IMR-90 (cell line): Measurements from ENCODE around the gene NOS1AP. TPM values are rescaled to one million over a fixed set of nuclear protein-coding genes. Genes with fewer than 3 reads are reported as not detected.

Experiments used
- ATAC-seq: fragments of 200-7000 bp; cut with Tn5 transposase; 2 replicates; pipeline ENCODE4 v1.9.1; 2020; ENCODE audit warnings: low read depth, mild to moderate bottlenecking, moderate library complexity
- BruUV-seq: library from RNA; stranded (reverse); fragments of 400-500 nt; replicated peaks from 2 replicates; lab custom pipeline; 2021; lab: Mats Ljungman, UMichigan
- CTCF ChIA-PET: fragments of 300-600 bp; formaldehyde crosslinking; extraction: SDS; loops from one replicate; lab custom pipeline; 2021; ENCODE audit warnings: antibody characterized with exemption; lab: Yijun Ruan, JAX
- POLR2A ChIA-PET: fragments of 300-600 bp; sonication (Branson Sonifier 250); formaldehyde crosslinking; loops from one replicate; lab custom pipeline; 2022; ENCODE audit warnings: antibody characterized with exemption; ENCODE audit not compliant: unreplicated experiment; lab: Charles Lee
- DNase-seq: peaks from one replicate; pipeline ENCODE4 v3.0.0; 2013
- H2AFZ ChIP-seq: replicated peaks from 2 replicates; pipeline ENCODE3; 2013; ENCODE audit warnings: low read length, mild to moderate bottlenecking; ENCODE audit not compliant: poor library complexity
- H2AK5ac ChIP-seq: 2 replicates; pipeline ENCODE4 v1.6.1; 2013; ENCODE audit warnings: low read depth, low read length, inconsistent platforms
- H2AK9ac ChIP-seq: replicated peaks from 2 replicates; pipeline ENCODE3; 2013; ENCODE audit warnings: mild to moderate bottlenecking, low read depth, low read length, moderate library complexity; ENCODE audit not compliant: poor library complexity
- H2BK120ac ChIP-seq: 2 replicates; pipeline ENCODE4 v1.6.1; 2013; ENCODE audit warnings: low read depth, low read length, inconsistent platforms
- H2BK15ac ChIP-seq: 3 replicates; pipeline ENCODE4 v1.6.1; 2013; ENCODE audit warnings: low read depth, low read length, inconsistent platforms
- H2BK20ac ChIP-seq: 2 replicates; pipeline ENCODE4 v1.6.1; 2013; ENCODE audit warnings: low read depth, mild to moderate bottlenecking, inconsistent platforms, low read length, moderate library complexity
- H2BK5ac ChIP-seq: 2 replicates; pipeline ENCODE4 v1.6.1; 2013; ENCODE audit warnings: mild to moderate bottlenecking, low read depth, low read length, inconsistent platforms; ENCODE audit not compliant: poor library complexity, severe bottlenecking
- H3K14ac ChIP-seq: replicated peaks from 2 replicates; pipeline ENCODE4 v1.6.1; 2013; ENCODE audit warnings: low read depth, low read length, inconsistent platforms
- H3K18ac ChIP-seq: 2 replicates; pipeline ENCODE4 v1.6.1; 2013; ENCODE audit warnings: low read depth, low read length, control low read depth
- H3K23ac ChIP-seq: 2 replicates; pipeline ENCODE4 v1.6.1; 2013; ENCODE audit warnings: low read depth, low read length, inconsistent platforms
- H3K27ac ChIP-seq: 2 replicates; pipeline ENCODE4 v1.5.1; 2013; ENCODE audit warnings: mild to moderate bottlenecking, control low read depth, low read length; ENCODE audit not compliant: insufficient read depth
- H3K27me3 ChIP-seq: 2 replicates; pipeline ENCODE4 v1.6.1; 2013; ENCODE audit warnings: low read length; ENCODE audit not compliant: control insufficient read depth, insufficient read depth
- H3K36me3 ChIP-seq: 2 replicates; pipeline ENCODE4 v1.6.1; 2013; ENCODE audit warnings: low read length, mixed read lengths; ENCODE audit not compliant: control insufficient read depth, insufficient read depth
- H3K4ac ChIP-seq: 2 replicates; pipeline ENCODE4 v1.6.1; 2013; ENCODE audit warnings: low read depth, low read length, inconsistent platforms
- H3K4me1 ChIP-seq: 2 replicates; pipeline ENCODE4 v1.6.1; 2013; ENCODE audit warnings: low read length, mixed read lengths; ENCODE audit not compliant: control insufficient read depth, insufficient read depth
- H3K4me2 ChIP-seq: 2 replicates; pipeline ENCODE4 v1.6.1; 2013; ENCODE audit warnings: low read depth, mild to moderate bottlenecking, control low read depth, low read length, moderate library complexity
- H3K4me3 ChIP-seq: 2 replicates; pipeline ENCODE4 v1.5.1; 2013; ENCODE audit warnings: low read depth, mild to moderate bottlenecking, control low read depth, low read length, moderate library complexity; ENCODE audit not compliant: insufficient read depth
- H3K56ac ChIP-seq: 2 replicates; pipeline ENCODE4 v1.6.1; 2013; ENCODE audit warnings: low read length, inconsistent platforms; ENCODE audit not compliant: insufficient read depth; ENCODE audit errors: extremely low read depth
- H3K79me1 ChIP-seq, 2 experiments: 2 replicates each; pipeline ENCODE4 v1.6.1; 2013; ENCODE audit warnings: low read length in 2 of 2, inconsistent platforms in 1 of 2, low read depth in 1 of 2
- H3K9ac ChIP-seq: 2 replicates; pipeline ENCODE4 v1.6.1; 2013; ENCODE audit warnings: low read depth, low read length, control low read depth
- H3K9me1 ChIP-seq: 2 replicates; pipeline ENCODE4 v1.6.1; 2013; ENCODE audit warnings: low read length, inconsistent platforms; ENCODE audit not compliant: insufficient read depth
- H3K9me3 ChIP-seq: 2 replicates; pipeline ENCODE4 v1.6.1; 2013; ENCODE audit warnings: low read length; ENCODE audit not compliant: control insufficient read depth, insufficient read depth
- H4K20me1 ChIP-seq: 2 replicates; pipeline ENCODE4 v1.6.1; 2013; ENCODE audit warnings: low read length, inconsistent platforms; ENCODE audit not compliant: insufficient read depth
- H4K5ac ChIP-seq: 2 replicates; pipeline ENCODE4 v1.6.1; 2013; ENCODE audit warnings: mild to moderate bottlenecking, low read depth, low read length, control low read depth
- H4K8ac ChIP-seq, 2 experiments: 2 replicates each; pipeline ENCODE4 v1.6.1; 2013; ENCODE audit warnings: low read depth in 2 of 2, low read length in 2 of 2, control low read depth in 1 of 2, inconsistent platforms in 1 of 2
- H4K91ac ChIP-seq: 2 replicates; pipeline ENCODE4 v1.6.1; 2013; ENCODE audit warnings: low read depth, low read length, inconsistent platforms; ENCODE audit not compliant: insufficient read depth
- BHLHE40 ChIP-seq: fragments of 150-350 bp; IDR thresholded peaks from 2 replicates; pipeline ENCODE4 v1.6.1; 2016; ENCODE audit warnings: mild to moderate bottlenecking, low read depth, low read length
- CEBPB ChIP-seq: IDR thresholded peaks from 2 replicates; pipeline ENCODE4 v1.6.1; 2012; ENCODE audit warnings: low read depth, low read length, improper control_type of control experiment
- CHD1 ChIP-seq: IDR thresholded peaks from 2 replicates; pipeline ENCODE4 v1.6.1; 2012; ENCODE audit warnings: low read depth, low read length, improper control_type of control experiment
- CTCF ChIP-seq: conservative IDR thresholded peaks from 2 replicates; pipeline ENCODE4 v1.5.1; 2012; ENCODE audit warnings: mild to moderate bottlenecking, low read depth, low read length, improper control_type of control experiment
- ELK1 ChIP-seq: fragments of 150-350 bp; IDR thresholded peaks from 2 replicates; pipeline ENCODE4 v1.6.1; 2016; ENCODE audit warnings: low read depth, mild to moderate bottlenecking, low read length, moderate library complexity, borderline replicate concordance
- FOS ChIP-seq: fragments of 150-350 bp; IDR thresholded peaks from 2 replicates; pipeline ENCODE4 v1.6.1; 2016; ENCODE audit warnings: low read depth, low read length
- MAFK ChIP-seq: IDR thresholded peaks from 2 replicates; pipeline ENCODE4 v1.6.1; 2012; ENCODE audit warnings: low read depth, low read length, improper control_type of control experiment
- MAZ ChIP-seq: IDR thresholded peaks from 2 replicates; pipeline ENCODE4 v1.6.1; 2012; ENCODE audit warnings: low read depth, mild to moderate bottlenecking, low read length, improper control_type of control experiment, moderate library complexity, borderline replicate concordance
- MXI1 ChIP-seq: IDR thresholded peaks from 2 replicates; pipeline ENCODE4 v1.6.1; 2012; ENCODE audit warnings: low read depth, mild to moderate bottlenecking, low read length, moderate library complexity, borderline replicate concordance
- NFE2L2 ChIP-seq: fragments of 150-350 bp; IDR thresholded peaks from 2 replicates; pipeline ENCODE4 v1.6.1; 2016; ENCODE audit warnings: low read depth, mild to moderate bottlenecking, low read length
- POLR2A ChIP-seq: IDR thresholded peaks from 2 replicates; pipeline ENCODE4 v1.6.1; 2012; ENCODE audit warnings: mild to moderate bottlenecking, low read depth, low read length
- RAD21 ChIP-seq: IDR thresholded peaks from 2 replicates; pipeline ENCODE4 v1.6.1; 2012; ENCODE audit warnings: low read length, improper control_type of control experiment
- RCOR1 ChIP-seq: IDR thresholded peaks from 2 replicates; pipeline ENCODE4 v1.6.1; 2012; ENCODE audit warnings: mild to moderate bottlenecking, low read length, improper control_type of control experiment; ENCODE audit not compliant: insufficient replicate concordance
- RFX5 ChIP-seq: IDR thresholded peaks from 2 replicates; pipeline ENCODE4 v1.8.0; 2012; ENCODE audit warnings: low read depth, mild to moderate bottlenecking, low read length, moderate library complexity
- SMC3 ChIP-seq: fragments of 150-350 bp; IDR thresholded peaks from 2 replicates; pipeline ENCODE4 v1.6.1; 2016; ENCODE audit warnings: low read depth, mild to moderate bottlenecking, antibody characterized with exemption, low read length, moderate library complexity
- USF2 ChIP-seq: fragments of 150-350 bp; IDR thresholded peaks from 2 replicates; pipeline ENCODE4 v1.6.1; 2017; ENCODE audit warnings: mild to moderate bottlenecking, antibody characterized with exemption, low read length, low read depth
- dilution Hi-C: fragments of 300-500 bp; cut with HindIII; formaldehyde crosslinking; loops from one replicate; pipeline ENCODE4 v1.14.3; 2018; ENCODE audit warnings: low sequenced_read_pairs; ENCODE audit not compliant: unreplicated experiment
- in situ Hi-C: fragments of 300-500 bp; cut with MboI; formaldehyde crosslinking; loops from 3 replicates; pipeline ENCODE4 v1.14.3; 2019; ENCODE audit warnings: low sequenced_read_pairs, inconsistent platforms, mixed read lengths
- intact Hi-C: fragments of 100-400 bp; cut with micrococcal nuclease; formaldehyde crosslinking; loops from 2 replicates; pipeline ENCODE4 v1.10.0; 2022
- polyA plus RNA-seq, 3 experiments: library from polyadenylated mRNA; depleted of rRNA; stranded (reverse); fragments of >200 nt; gene quantifications; 2 replicates each; pipeline ENCODE4 v1.2.3, GENCODE V29; 2012; ENCODE audit warnings: low replicate concordance in 1 of 3
- total RNA-seq: library from RNA; depleted of rRNA; stranded (reverse); fragments of >200 nt; gene quantifications from 2 replicates; pipeline ENCODE4 v1.2.3, GENCODE V29; 2012

NOS1AP gene
- total and polyA plus RNA-seq, 2 of the 4 experiments (the other 2 are of a cell fraction): 0.18 to 0.19 TPM

- TF ChIP-seq SMC3 (no peak), ELK1 (no peak), USF2 (no peak), RFX5 (no peak), CEBPB (no peak), MAFK (no peak), RCOR1 (no peak), MXI1 (no peak), NFE2L2 (no peak), POLR2A (no peak), FOS (no peak), BHLHE40 (no peak), CTCF (no peak), MAZ (no peak), RAD21 (no peak), CHD1 (no peak)
- Histone ChIP-seq H2BK20ac (no peak overlapping the region), H2AK9ac (no peak overlapping the region), H3K27ac (no peak overlapping the region), H3K56ac (no peak overlapping the region), H2BK120ac (no peak overlapping the region), H4K91ac (no peak overlapping the region), H2BK5ac (no peak overlapping the region), H3K4ac (no peak overlapping the region), H3K79me1 (no peaks in the 10 kb centered on the region), H3K4me3 (no peak overlapping the region), H3K27me3 (peaks cover 3% of the 10 kb centered on the region), H3K36me3 (no peaks in the 10 kb centered on the region), H4K8ac (no peak overlapping the region), H3K9ac (no peak overlapping the region), H3K23ac (no peak overlapping the region), H4K20me1 (no peaks in the 10 kb centered on the region), H3K18ac (no peak overlapping the region), H3K14ac (no peak overlapping the region), H3K9me1 (no peaks in the 10 kb centered on the region), H3K4me1 (no peaks in the 10 kb centered on the region), H2BK15ac (no peak overlapping the region), H2AFZ (no peak overlapping the region), H3K9me3 (no peaks in the 10 kb centered on the region), H4K5ac (no peak overlapping the region), H3K4me2 (no peak overlapping the region), H2AK5ac (no peak overlapping the region)
- ATAC-seq (no peak), DNase-seq (no peak)
- CTCF ChIA-PET: no interaction called here
- intact Hi-C loops (no loop called here), in situ Hi-C loops (no loop called here), dilution Hi-C loops (no loop called here)
- POLR2A ChIA-PET: no interaction called here
- no TSS peak for BruUV-seq
These were observed 38.9 kb downstream of the NOS1AP start for GRCh38 chr1:162108426-162108825.
